Measurements from ENCODE around the gene CAPN8.

Gene CAPN8

GRCh38 chr1:223654083-223654482 is 11.4 kb downstream of the CAPN8 start:
- no peak for DNase-seq (ENCODE audit: low read depth, low spot score)

GRCh38 chr1:223653431-223653830 is 12.1 kb downstream of the CAPN8 start:
- no peak for DNase-seq (ENCODE audit: low read depth, low spot score)

- DNase-seq (ENCODE audit: low read depth, low spot score): no peak
Measured at GRCh38 chr1:223653015-223653414, 12.5 kb downstream of the CAPN8 start.

- DNase-seq (ENCODE audit: low read depth, low spot score): no peak
Measured at GRCh38 chr1:223652436-223652941, 13.0 kb downstream of the CAPN8 start.

GRCh38 chr1:223651291-223651991 is 14.1 kb downstream of the CAPN8 start:
- no peak for DNase-seq (ENCODE audit: low read depth, low spot score)

- no peak for DNase-seq (ENCODE audit: low read depth, low spot score)
Measured at GRCh38 chr1:223650465-223650864, 15.0 kb downstream of the CAPN8 start.

GRCh38 chr1:223649222-223649621 is 16.3 kb downstream of the CAPN8 start:
- no peak for DNase-seq (ENCODE audit: low read depth, low spot score)

GRCh38 chr1:223647249-223647648 is 18.3 kb downstream of the CAPN8 start:
- no peak for DNase-seq (ENCODE audit: low read depth, low spot score)

- no peak for DNase-seq (ENCODE audit: low read depth, low spot score)
Measured at GRCh38 chr1:223645903-223646302, 19.6 kb downstream of the CAPN8 start.

- no peak for DNase-seq (ENCODE audit: low read depth, low spot score)
Measured at GRCh38 chr1:223642237-223642636, 23.3 kb downstream of the CAPN8 start.

- DNase-seq (ENCODE audit: low read depth, low spot score): no peak
Measured at GRCh38 chr1:223641523-223642039, 23.9 kb downstream of the CAPN8 start.

GRCh38 chr1:223639331-223639749 is 26.2 kb downstream of the CAPN8 start:
- DNase-seq (ENCODE audit: low read depth, low spot score): no peak

- no peak for DNase-seq (ENCODE audit: low read depth, low spot score)
Measured at GRCh38 chr1:223635236-223635635, 30.3 kb downstream of the CAPN8 start.

- DNase-seq (ENCODE audit: low read depth, low spot score): no peak
Measured at GRCh38 chr1:223634423-223634822, 31.1 kb downstream of the CAPN8 start.

GRCh38 chr1:223631956-223632355 is 33.5 kb downstream of the CAPN8 start:
- no peak for DNase-seq (ENCODE audit: low read depth, low spot score)

- no peak for DNase-seq (ENCODE audit: low read depth, low spot score)
Measured at GRCh38 chr1:223631473-223631872, 34.0 kb downstream of the CAPN8 start.

- no peak for DNase-seq (ENCODE audit: low read depth, low spot score)
Measured at GRCh38 chr1:223629126-223629457, 36.4 kb downstream of the CAPN8 start.

- DNase-seq (ENCODE audit: low read depth, low spot score): no peak
Measured at GRCh38 chr1:223628233-223629125, 37.0 kb downstream of the CAPN8 start.

- DNase-seq (ENCODE audit: low read depth, low spot score): no peak
Measured at GRCh38 chr1:223622132-223622842, 43.2 kb downstream of the CAPN8 start.

GRCh38 chr1:223621312-223621734 is 44.2 kb downstream of the CAPN8 start:
- no peak for DNase-seq (ENCODE audit: low read depth, low spot score)

- no peak for DNase-seq (ENCODE audit: low read depth, low spot score)
Measured at GRCh38 chr1:223620297-223620897, 45.1 kb downstream of the CAPN8 start.
